ENCODE data around the gene TIPIN. TPM values are rescaled to one million over a fixed set of nuclear protein-coding genes. Genes with fewer than 3 reads are reported as not detected.
"Not testable (repeated sequence)": the region's sequence is repeated elsewhere in the genome, so short reads cannot be mapped to it uniquely, and the experiment has no call there.

The TIPIN gene
- total RNA-seq, 1 donor from 2014 or later, result 5.0 TPM

DNA sequence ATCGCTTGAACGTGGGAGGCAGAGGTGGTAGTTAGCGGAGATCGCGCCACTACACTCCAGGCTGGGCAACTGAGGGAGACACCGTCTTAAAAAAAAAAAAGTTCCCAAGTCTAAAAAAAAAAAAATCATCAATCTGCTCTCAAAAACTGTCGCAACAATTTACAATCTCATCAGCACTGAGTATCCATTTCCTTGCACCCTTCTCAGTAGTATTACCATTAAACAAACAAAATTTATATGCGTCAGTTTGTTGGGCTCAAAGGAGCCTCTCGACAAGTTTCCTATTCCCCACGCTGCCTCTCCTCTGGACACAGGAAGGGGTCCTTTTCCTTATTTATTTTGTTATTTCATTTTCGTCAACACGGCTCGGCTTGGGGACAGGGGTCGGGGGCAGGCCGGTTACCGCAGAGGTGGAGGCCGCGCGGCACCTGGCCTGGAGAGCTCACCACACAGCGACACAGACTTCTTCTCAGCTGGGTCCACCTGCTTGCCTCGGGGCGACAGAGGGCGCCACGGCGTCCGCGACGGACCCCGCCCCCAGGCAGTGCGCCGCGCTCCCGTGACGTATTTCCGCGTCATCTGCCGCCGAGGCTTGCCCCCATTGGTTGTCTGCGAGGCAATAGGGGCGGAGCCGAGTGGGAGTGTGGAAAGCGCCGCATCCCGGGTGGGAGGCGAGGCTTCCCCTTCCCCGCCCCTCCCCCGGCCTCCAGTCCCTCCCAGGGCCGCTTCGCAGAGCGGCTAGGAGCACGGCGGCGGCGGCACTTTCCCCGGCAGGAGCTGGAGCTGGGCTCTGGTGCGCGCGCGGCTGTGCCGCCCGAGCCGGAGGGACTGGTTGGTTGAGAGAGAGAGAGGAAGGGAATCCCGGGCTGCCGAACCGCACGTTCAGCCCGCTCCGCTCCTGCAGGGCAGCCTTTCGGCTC lies 30.0 kb upstream of the TIPIN start, which contains the start of gene MAP2K1:
Gene MAP2K1, plus strand, starts transcription at position 709 of the 920 bp plus-strand sequence. CDS start 436 bp downstream, outside the sequence.
- DNase-seq (ENCODE audit: low read depth in 2 of 2), result peak; percentile 97 to 98

DNA sequence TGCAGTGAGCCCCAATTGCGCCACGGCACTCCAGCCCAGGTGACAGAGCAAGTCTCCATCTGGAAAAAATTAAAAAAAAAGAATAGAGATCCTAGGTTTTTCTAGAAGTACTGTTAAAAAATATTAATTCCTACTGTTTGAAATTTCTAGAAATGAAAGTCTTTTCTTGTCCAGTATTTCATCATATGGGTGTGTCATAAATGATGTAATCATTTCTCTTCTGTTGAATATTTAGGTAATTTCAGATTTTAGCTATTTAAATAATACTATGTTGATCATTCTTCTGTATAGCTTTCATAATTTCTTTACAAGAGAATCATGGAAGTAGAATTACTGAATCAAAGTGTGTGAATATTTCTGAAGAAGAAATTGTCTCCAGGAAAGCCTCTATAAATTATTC lies 24.9 kb upstream of the TIPIN start:
- not testable (repeated sequence) for DNase-seq (ENCODE audit: low read depth in 2 of 2)

DNA sequence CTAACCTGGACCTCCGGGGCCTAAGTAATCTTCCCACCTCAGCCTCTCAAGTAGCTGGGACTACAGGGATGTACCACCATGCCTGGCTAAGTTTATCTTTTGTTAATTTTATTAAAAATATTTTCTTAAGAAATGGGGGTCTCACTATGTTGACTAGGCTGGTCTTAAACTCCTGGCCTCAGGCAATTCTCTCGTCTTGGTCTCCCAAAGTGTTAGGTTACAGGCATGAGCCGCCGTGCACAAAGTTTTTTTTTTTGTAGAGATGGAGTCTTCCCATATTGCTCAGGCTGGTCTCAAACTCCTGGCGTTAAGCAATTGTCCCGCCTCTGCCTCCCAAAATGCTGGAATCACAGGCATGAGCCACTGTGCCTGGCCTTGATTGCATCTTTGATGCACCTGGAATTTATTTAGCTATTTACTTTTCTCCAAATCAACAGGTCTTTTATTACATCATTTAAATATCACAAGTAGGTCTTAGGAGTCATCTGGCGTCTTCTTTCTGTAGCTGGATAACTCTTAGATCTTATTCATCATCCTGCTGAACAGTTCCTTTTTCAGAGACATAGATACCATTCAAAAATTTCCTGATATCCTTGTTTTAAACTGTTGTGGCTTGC lies 22.4 kb upstream of the TIPIN start:
- DNase-seq (ENCODE audit: low read depth in 2 of 2), result no peak

DNA sequence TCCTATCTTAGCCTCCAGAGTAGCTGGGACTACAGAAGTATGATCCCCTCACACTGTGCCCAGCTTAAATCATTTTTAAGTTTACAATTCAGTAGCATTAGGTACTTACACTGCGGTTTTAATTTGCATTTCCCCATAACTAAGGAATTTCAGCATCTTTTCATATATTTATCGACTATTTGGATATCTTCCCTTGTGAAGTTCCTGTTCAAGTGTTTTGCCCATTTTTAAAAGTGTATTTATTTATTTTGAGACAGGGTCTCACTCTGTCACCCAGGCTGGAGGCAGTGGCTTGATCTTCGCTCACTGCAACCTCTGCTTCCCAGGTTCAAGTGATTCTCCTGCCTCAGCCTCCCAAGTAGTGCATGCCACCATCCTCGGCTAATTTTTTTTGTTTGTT lies 17.7 kb upstream of the TIPIN start:
- DNase-seq (ENCODE audit: low read depth in 2 of 2), result no peak

DNA sequence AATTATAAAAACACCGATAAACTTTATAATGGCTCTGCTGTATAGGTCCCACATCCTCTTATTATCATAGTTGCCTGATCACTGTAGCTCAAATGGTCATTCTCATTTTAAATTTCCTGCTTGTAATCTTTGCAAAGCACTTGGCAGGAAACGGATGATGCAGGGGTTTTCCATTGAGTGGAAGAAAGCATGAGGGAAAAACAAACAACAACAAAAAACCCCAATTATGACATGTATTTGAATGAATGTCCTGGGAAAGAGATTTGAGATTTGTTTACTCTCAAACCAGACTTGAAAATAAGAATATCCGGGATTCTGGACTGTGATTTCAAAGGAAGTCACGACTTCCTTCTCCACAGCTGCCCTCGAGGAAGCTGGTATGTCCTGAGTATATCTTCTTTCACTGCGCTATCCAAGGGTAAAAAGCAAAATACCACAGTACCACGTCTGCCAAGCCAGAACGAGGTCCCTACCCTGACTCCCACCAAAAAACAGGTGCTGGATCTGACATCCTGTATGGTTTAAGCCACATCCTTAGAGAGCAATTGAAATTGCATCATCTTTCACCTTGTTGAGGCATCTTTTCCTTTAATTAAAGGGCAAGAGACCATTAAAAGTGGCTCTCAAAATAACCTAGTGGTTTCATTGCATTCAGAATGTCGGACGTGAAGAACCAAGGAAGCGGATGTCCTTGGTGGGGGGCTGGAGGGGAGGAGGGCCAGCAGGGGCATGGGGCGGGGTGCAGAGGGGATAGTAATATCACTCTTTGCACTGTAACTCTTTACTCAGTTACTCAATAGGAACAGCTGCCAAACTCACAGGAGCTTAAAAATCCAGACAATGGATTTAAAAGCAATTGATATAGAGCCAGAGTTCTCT lies 13.5 kb upstream of the TIPIN start:
- peak; percentile 79 to 85 for DNase-seq (ENCODE audit: low read depth in 2 of 2)

DNA sequence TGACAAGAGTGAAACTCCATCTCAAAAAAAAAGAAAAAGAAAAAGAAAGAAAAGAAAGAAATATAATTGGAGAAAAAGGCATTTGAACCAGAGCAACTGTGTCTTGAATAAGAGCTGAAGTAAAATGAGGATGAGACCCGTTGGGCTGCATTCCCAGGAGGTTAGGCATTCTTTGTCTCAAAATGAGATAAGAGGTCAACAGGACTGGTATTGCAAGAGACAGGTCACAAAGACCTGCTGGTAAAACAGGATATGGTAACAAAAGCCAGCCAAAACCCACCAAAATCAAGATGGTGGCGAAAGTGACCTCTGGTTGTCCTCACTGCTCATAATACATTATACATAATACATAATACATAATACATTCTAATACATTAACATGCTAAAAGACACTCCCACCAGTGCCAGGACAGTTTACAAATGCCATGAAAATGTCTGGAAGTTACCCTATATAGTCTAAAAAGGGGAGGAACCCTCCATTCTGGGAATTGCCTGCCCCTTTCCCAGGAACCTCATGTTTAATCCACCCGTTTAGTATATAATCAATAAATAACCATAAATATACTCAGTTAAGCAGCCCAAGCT lies 8.6 kb upstream of the TIPIN start:
- DNase-seq (ENCODE audit: low read depth in 2 of 2), result no peak

DNA sequence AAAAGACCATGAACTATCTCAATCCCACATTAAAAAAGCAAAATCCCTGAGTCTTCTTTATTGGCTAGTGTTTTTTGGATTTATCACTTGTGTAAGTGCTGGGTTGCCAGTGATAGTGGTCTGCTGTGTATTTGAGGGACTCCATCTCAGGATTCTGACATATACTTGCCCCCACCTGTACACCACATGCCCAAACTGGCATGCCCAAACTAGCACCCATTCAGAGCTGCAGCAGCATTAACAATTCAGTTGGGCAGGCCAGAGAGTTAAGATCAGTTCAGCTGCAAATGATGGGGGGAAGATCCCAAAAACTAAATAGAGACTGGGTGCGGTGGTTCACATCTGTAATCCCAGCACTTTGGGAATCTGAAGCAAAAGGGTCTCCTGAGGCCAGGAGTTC lies 6.3 kb upstream of the TIPIN start:
- no peak for DNase-seq (ENCODE audit: low read depth in 2 of 2)

DNA sequence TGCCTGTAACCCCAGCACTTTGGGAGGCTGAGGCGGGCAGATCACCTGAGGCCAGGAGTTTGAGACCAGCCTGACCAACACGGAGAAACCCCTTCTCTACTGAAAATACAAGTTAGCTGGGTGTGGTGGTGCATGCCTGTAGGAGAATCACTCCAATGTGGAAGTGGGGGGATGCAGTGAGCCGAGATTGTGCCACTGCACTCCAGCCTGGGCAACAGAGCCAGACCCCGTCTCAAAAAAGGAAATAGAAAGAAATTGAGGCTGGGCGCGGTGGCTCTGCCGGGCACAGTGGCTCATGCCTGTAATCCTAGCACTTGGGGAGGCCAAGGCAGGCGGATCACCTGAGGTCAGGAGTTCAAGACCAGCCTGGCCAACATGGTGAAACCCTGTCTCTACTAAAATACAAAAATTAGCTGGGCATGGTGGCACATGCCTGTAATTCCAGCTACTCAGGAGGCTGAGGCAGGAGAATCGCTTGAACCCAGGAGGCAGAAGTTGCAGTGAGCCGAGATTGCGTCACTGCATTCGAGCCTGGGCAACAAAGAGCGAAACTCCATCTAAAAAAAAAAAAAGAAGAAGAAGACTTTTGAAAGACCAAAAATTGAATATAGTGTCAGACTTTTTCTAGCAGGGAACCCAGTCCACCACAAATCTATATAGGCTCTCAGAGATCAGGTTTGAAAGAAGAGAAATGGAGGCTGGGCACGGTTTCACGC lies 5.4 kb upstream of the TIPIN start:
- not testable (repeated sequence) for DNase-seq (ENCODE audit: low read depth in 2 of 2)

DNA sequence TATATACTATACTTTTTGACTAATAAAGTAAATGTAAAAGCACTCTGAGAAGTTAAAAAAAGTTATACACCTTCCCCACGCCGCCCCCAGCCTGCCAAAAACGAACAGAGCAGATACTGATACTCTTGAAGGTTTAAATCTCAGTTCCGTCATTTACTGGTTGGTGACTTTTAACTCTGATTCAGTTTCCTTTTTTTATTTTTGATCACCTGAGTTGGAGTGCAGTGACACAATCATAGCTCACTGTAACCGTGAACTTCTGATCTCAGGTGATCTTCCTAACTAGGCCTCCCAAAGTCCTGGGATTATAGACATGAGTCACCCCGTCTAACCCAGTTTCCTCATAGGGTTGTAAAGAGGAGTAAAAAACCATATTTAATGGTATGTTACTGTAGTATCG lies 3.3 kb upstream of the TIPIN start:
- no peak for DNase-seq (ENCODE audit: low read depth in 2 of 2)

DNA sequence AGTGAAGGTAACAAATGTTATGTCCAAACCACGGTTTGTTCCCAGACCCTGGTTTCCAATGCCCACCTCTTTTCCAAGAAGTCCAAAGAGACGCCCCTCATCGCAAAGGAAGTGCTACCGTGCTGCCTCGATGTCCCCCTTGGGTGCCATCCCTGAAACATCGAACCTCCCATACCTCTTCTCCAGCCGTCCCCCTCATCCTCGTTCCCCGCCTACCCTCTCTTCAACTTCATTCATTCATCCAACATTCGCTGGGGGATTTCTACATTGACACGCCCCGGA lies 467 bp downstream of the TIPIN start:
- DNase-seq (ENCODE audit: low read depth in 2 of 2), result no peak

DNA sequence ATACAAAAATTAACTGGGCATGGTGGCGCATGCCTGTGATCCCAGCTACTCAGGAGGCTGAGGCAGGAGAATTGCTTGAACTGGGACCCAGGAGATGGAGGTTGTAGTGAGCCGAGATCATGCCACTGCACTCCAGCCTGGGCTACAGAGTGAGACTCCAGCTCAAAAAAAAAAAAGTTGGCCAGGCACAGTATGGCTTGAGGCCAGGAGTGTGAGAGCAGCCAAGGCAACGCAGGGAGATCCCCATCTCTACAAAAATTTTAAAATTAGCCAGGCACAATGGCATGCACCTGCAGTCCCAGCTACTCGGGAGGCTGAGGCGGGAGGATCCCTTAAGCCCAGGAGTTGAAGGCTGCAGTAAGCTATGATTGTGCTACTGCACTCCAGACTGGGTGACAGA lies 8.0 kb downstream of the TIPIN start:
- not testable (repeated sequence) for DNase-seq (ENCODE audit: low read depth in 2 of 2)

DNA sequence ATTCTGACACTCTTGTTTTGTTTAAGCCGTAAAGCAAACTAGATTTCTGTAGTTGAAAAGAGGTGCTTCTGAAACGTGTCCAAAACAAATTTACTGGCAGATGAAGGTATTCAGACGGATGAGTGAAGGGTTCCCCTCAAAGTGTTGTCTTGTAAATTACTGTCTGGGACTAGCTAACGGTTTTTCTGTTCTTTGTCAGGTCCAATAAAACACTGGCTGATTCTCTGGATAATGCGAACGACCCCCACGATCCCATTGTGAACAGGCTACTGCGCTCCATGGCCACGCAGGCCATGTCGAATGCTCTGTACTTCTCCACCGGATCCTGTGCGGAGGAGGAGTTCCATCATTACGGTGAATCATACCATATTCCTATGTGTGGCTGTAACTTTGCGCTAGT lies 27.7 kb downstream of the TIPIN start:
- no peak for DNase-seq (ENCODE audit: low read depth in 2 of 2)

DNA sequence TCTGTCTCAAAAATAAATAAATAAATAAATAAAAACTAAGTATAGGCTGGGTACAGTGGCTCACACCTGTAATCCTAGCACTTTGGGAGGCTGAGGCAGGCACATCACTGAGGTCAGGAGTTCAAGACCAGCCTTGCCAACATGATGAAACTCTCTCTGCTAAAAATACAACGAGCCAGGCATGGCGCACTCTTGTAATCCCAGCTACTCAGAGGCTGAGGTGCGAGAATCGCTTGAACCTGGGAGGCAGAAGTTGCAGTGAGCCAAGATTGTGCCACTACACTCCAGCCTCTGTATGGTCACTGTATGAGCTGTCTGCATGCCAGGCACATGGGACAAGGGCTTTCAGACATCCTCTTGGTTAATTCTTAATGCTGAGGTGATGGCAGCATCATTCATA lies 28.7 kb downstream of the TIPIN start:
- no peak for DNase-seq (ENCODE audit: low read depth in 2 of 2)

DNA sequence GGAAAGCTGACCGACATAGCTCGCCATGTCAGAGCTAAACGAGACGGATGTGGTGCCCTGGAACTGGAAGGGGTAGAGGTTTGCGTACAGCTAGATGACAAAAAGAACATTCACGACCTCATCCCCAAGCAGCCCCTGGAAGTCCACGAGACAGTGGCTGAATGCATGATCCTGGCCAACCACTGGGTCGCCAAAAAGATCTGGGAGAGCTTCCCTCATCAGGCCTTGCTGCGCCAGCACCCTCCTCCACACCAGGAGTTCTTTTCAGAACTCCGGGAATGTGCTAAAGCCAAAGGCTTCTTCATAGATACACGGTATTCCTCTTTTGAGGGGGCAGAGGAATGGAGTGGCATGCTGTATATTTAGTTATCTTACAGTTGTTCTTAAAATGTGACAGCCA lies 30.4 kb downstream of the TIPIN start:
- DNase-seq (ENCODE audit: low read depth in 2 of 2), result no peak

DNA sequence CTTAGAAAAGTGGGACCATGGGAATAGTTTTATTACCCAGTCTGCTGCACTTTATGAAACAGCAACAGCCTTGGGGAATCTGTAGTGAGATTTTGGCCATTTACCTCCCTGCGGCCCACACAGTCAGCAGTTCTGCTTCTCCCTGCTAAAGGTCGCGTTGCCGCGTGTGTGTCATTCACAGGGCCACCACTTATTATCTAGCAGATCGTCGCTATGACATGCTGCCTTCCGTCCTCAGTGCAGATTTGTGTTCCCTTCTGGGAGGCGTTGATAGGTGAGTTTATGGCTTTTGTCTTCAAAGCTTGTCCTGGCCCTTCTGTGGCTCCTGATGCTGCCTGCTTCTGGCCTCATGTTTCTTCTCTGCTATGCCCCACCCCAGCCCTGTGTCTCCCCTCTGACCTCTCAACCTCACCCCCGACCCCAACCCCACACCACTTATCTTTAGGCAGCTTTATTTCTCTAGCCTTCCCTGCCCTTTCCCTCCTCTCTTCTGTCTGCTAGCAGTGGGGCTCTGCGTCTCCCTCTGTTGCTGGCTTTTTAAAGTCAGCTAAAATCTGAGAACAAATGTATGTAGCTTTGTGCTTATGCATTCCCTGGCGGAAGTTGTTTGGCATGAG lies 33.1 kb downstream of the TIPIN start:
- no peak for DNase-seq (ENCODE audit: low read depth in 2 of 2)

DNA sequence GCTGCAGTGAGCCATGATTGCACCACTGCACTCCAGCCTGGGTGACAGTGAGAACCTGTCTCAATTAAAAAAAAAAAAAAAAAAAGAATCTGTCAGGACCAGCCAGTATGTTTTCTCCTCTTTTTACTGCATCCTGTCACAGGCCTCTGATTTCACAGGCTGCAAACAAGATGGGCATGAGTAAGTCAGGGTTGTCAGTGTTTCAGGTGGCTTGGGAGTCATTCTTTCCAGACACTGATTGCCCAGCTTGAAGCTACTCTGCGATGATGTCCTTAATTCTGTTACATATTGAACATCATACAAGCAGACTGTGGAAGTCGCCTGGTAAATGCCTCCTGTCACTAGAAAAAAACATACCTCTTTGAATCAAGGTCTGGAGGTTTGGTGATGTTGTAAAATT lies 44.3 kb downstream of the TIPIN start:
- no peak for DNase-seq (ENCODE audit: low read depth in 2 of 2)

DNA sequence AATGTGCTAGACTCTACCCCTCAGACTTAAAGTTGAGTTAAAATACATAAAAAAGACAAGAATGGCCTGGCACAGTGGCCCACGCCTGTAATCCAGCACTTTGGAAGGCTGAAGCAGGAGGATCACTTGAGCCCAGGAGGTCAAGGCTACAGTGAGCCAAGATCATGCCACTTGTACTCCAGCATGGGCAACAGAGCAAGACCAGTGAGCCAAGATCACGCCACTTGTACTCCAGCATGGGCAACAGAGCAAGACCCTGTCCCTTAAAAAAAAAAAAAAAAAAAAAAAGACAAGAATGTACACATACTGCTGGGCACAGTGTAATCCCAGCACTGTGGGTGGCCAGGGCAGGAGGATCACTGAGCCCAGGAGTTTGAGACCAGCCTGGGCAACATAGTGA lies 45.7 kb downstream of the TIPIN start:
- DNase-seq (ENCODE audit: low read depth in 2 of 2), result no peak

DNA sequence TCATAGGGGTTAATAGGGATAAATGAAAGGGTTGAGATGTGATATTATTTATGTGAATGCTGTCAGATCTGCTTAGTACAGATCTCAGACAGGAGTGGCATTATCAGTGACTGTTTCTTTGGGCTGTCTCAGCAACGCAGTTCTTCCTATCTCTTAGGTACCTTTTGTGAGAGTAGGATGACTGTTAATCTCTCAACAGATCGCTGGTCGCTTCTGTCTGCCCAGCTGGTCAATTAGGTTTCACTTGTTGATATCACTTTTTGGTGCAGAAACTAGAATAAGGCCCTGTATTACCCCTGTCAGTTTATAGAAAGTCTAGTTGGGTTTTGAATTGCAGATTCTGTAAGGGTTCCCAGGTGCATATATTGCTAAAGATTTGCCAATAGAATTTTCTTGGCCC lies 46.7 kb downstream of the TIPIN start:
- no peak for DNase-seq (ENCODE audit: low read depth in 2 of 2)

DNA sequence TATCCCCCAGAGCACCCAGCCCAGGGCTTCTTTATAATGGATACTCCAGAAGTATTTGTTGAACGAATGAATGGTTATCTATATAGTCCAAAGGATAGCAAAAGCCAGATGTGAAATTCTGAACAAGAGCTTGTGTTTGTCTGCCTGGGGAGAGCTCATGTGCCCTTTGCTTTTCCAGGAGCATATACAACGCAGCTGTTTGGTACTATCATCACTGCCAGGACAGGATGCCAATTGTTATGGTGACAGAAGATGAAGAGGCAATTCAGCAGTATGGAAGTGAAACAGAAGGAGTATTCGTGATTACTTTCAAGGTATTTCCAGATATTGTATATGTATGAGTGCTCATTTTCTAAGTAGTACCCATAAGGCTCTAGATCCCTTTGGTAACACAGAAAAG lies 48.0 kb downstream of the TIPIN start:
- DNase-seq (ENCODE audit: low read depth in 2 of 2), result no peak

DNA sequence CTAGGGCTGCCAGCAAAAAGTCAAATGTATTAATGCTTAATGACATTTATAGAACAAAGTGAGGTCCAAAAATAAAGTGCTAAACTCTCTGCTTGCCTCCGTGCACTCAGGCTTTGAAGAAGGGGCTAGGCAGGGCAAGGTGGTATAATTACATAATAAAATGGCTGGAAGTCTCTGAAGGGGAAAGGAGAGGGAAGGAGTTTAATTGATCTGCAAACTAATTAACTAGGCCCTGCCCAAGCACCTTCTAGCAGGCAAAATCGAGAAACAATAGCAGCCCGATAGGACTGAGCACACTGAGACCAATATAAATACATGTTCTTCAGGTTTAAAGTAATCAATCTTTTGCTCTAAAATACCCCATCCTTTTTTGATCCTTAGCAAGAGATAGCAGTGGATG lies 50.1 kb downstream of the TIPIN start:
- DNase-seq (ENCODE audit: low read depth in 2 of 2), result no peak

DNA sequence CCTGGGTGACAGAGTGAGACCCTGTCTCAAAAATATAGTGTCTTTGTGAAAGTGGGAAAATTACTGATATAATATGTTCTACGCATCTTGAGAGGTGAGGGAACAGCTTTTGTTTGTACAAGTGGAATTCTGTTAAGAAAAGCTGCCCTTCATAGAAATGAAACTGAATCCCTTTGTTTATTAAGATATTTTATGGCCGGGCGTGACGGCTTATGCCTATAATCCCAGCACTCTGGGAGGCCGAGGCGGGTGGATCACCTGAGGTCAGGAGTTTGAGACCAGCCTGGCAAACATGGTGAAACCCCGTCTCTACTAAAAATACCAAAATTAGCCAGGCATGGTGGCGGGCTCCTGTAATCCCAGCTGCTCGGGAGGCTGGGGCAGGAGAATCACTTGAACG lies 52.1 kb downstream of the TIPIN start:
- not testable (repeated sequence) for DNase-seq (ENCODE audit: low read depth in 2 of 2)

All from lung microvascular endothelial cell (primary cell).